Esophagus muscularis mucosa (tissue), 4 donors: ENCODE data around the gene CACNA1E.

Experiments
- EP300 ChIP-seq: sonication (generic); formaldehyde crosslinking; IDR thresholded peaks from one replicate; pipeline ENCODE4 v1.6.1; 2017; ENCODE audit warnings: antibody characterized with exemption
- POLR2A ChIP-seq: fragments of 450-650 bp; IDR thresholded peaks from one replicate; pipeline ENCODE4 v1.6.1; 2017; ENCODE audit warnings: antibody characterized with exemption, moderate library complexity, mild to moderate bottlenecking, low read depth
- POLR2AphosphoS5 ChIP-seq, 2 donors: sonication (generic); formaldehyde crosslinking; IDR thresholded peaks; one replicate each; pipeline ENCODE4 v1.6.1; 2017; ENCODE audit warnings: antibody characterized with exemption in 2 of 2
- TF ChIP-seq, protein P1 (sequence below), 3 experiments: fragments of 200-600 bp in 2 of 3; fragments of 450-650 bp in 1 of 3; sonication (generic) in 2 of 3; IDR thresholded peaks; one replicate each; pipeline ENCODE4 v1.5.1; 2017 to 2019; ENCODE audit warnings: antibody characterized with exemption in 3 of 3, mild to moderate bottlenecking in 2 of 3, moderate library complexity in 1 of 3

DNA sequence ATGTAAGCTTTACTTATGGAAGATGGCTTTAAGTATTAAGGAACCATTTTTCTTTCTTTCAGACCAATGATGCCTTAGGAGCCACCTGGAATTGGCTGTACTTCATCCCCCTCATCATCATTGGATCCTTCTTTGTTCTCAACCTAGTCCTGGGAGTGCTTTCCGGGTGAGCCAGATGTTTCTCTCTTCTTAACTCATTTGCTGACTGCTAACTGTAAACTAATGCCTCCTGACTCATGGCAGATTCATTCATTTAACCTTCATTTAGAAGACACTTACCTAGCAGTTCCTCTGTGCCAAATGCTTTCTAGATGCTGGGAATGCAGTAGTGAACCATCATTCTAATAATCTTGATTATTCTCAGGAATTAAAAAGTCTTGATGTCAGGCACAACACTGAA lies 168.0 kb downstream of the CACNA1E start:
- TF ChIP-seq POLR2A (no peak), POLR2AphosphoS5 (IDR thresholded peaks at IDR 0.05) (no peak), EP300 (no peak)
- TF ChIP-seq, protein P1, sequence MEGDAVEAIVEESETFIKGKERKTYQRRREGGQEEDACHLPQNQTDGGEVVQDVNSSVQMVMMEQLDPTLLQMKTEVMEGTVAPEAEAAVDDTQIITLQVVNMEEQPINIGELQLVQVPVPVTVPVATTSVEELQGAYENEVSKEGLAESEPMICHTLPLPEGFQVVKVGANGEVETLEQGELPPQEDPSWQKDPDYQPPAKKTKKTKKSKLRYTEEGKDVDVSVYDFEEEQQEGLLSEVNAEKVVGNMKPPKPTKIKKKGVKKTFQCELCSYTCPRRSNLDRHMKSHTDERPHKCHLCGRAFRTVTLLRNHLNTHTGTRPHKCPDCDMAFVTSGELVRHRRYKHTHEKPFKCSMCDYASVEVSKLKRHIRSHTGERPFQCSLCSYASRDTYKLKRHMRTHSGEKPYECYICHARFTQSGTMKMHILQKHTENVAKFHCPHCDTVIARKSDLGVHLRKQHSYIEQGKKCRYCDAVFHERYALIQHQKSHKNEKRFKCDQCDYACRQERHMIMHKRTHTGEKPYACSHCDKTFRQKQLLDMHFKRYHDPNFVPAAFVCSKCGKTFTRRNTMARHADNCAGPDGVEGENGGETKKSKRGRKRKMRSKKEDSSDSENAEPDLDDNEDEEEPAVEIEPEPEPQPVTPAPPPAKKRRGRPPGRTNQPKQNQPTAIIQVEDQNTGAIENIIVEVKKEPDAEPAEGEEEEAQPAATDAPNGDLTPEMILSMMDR (IDR thresholded peaks at IDR 0.05) = no peak
